SU-DHL-6 (cell line): ENCODE data around the gene OSBP.

Source experiments
- CTCF ChIP-seq: fragments of 200-600 bp; sonication (generic); IDR thresholded peaks from one replicate; pipeline ENCODE4 v1.5.1; 2017; ENCODE audit warnings: antibody characterized with exemption, mild to moderate bottlenecking, low read length, moderate library complexity; ENCODE audit not compliant: insufficient read depth, poor library complexity, severe bottlenecking
- EZH2phosphoT487 ChIP-seq: fragments of 200-600 bp; sonication (generic), shearing (Covaris generic); conservative IDR thresholded peaks from 2 replicates; pipeline ENCODE4 v1.6.1; 2018; ENCODE audit warnings: mild to moderate bottlenecking, antibody characterized with exemption, low read length, moderate library complexity, mixed read lengths

GRCh38 chr11:59611570-59612565 lies 3.7 kb downstream of the OSBP start:
- TF ChIP-seq CTCF (no peak), EZH2phosphoT487 (no peak)
